Cardiac ventricle fibroblast (primary cell): ENCODE data around the gene TPRG1. TPM values are rescaled to one million over a fixed set of nuclear protein-coding genes. Genes with fewer than 3 reads are reported as not detected.

ENCODE experiments used
- total RNA-seq: library from RNA; depleted of rRNA; stranded (reverse); fragments of >200 nt; gene quantifications from 2 replicates; pipeline ENCODE4 v1.2.3, GENCODE V29; 2015

TPRG1 gene
- total RNA-seq = 0.44 and 0.93 TPM in 2 replicates

GRCh38 chr3:189171707-189172106 is at the start of gene TPRG1:
Gene TPRG1 (plus strand): TSS chr3:189171971. CDS start chr3:189207385, 35,414 bp downstream.

